Measurements from ENCODE around the gene SNRPB. TPM values are rescaled to one million over a fixed set of nuclear protein-coding genes. Genes with fewer than 3 reads are reported as not detected.

Gene SNRPB
- total and polyA plus RNA-seq, 2 of the 13 experiments (the other 11 are each of a cell fraction or from before 2014, with no cell fraction given): 473 to 844 TPM

DNA sequence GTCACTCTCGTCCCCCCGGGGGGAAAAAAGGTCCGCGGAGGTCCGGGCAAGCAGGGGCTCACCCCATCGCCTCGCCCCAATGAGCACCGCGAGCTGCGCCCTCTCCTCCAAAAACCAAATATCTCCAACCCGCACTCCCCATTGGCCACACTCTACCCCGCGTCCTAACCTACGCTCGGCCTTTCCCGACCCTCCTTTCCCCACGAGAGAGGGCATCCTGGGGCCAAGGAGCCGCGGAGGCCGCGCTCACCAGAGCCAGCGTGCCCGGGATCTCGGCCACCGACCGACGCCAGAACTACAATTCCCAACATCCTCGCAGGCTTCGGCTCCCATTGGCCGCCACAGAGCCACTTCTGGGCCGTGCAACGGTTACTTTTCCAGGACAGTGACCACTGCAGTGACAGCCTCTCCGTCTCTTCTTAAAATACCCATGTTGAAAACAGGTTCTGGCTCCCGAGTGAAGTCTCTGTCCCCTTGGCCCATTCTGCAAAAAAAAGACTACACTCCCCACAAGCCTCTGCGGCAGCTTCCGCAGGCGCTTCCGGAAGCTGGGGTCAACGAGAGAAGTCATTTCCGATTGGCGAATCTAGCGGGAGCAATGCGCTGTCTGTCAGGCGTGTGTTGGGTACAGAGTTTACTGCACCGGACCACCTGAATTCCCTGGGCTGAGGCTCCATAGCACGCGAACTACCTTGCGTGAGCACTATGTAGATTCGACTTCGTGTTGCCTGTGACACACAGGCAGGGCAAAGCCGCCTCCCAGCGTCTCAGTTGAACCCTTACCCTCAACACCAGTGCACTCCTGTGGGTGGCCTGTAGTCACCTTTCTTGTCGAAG, 38.3 kb upstream of the SNRPB start, which contains the start of gene ZNF343 (continued):
- TF ChIP-seq AHDC1 (CRISPR knock-in tag; IDR thresholded peaks at IDR 0.05; ENCODE audit: borderline replicate concordance): peak; percentile 64; the same call in 1 of the 2 replicates
- peak; percentile 77 for TF ChIP-seq ZNF563 (CRISPR knock-in tag; IDR thresholded peaks at IDR 0.05)
- TF ChIP-seq ATF4 (CRISPR knock-in tag; IDR thresholded peaks at IDR 0.05): 0 out of 4 replicates have a peak, but pooled peaks of 1 of the 2 experiments have one; percentile 16
- TF ChIP-seq, protein P1, sequence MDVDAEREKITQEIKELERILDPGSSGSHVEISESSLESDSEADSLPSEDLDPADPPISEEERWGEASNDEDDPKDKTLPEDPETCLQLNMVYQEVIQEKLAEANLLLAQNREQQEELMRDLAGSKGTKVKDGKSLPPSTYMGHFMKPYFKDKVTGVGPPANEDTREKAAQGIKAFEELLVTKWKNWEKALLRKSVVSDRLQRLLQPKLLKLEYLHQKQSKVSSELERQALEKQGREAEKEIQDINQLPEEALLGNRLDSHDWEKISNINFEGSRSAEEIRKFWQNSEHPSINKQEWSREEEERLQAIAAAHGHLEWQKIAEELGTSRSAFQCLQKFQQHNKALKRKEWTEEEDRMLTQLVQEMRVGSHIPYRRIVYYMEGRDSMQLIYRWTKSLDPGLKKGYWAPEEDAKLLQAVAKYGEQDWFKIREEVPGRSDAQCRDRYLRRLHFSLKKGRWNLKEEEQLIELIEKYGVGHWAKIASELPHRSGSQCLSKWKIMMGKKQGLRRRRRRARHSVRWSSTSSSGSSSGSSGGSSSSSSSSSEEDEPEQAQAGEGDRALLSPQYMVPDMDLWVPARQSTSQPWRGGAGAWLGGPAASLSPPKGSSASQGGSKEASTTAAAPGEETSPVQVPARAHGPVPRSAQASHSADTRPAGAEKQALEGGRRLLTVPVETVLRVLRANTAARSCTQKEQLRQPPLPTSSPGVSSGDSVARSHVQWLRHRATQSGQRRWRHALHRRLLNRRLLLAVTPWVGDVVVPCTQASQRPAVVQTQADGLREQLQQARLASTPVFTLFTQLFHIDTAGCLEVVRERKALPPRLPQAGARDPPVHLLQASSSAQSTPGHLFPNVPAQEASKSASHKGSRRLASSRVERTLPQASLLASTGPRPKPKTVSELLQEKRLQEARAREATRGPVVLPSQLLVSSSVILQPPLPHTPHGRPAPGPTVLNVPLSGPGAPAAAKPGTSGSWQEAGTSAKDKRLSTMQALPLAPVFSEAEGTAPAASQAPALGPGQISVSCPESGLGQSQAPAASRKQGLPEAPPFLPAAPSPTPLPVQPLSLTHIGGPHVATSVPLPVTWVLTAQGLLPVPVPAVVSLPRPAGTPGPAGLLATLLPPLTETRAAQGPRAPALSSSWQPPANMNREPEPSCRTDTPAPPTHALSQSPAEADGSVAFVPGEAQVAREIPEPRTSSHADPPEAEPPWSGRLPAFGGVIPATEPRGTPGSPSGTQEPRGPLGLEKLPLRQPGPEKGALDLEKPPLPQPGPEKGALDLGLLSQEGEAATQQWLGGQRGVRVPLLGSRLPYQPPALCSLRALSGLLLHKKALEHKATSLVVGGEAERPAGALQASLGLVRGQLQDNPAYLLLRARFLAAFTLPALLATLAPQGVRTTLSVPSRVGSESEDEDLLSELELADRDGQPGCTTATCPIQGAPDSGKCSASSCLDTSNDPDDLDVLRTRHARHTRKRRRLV (CRISPR knock-in tag; IDR thresholded peaks at IDR 0.05): peak; percentile 73
- TF ChIP-seq NR2C2 (CRISPR knock-in tag; IDR thresholded peaks at IDR 0.05; ENCODE audit: borderline replicate concordance): peak; percentile 100
- 0 out of 4 replicates have a peak, but pooled peaks of 1 of the 2 experiments have one; percentile 7 for TF ChIP-seq NR2F1 (CRISPR knock-in tag; IDR thresholded peaks at IDR 0.05)
- TF ChIP-seq ZNF552 (CRISPR knock-in tag; IDR thresholded peaks at IDR 0.05; ENCODE audit: borderline replicate concordance): 0 out of 2 replicates have a peak, but pooled peaks have one; percentile 76
- peak; percentile 88 for TF ChIP-seq HNF4A (CRISPR knock-in tag; IDR thresholded peaks at IDR 0.05)
- no peak for TF ChIP-seq HMGA1 (CRISPR knock-in tag; conservative IDR thresholded peaks at IDR 0.05)
- TF ChIP-seq ZNF672 (CRISPR knock-in tag; IDR thresholded peaks at IDR 0.05): no peak
- peak; percentile 18 for TF ChIP-seq ZNF747 (CRISPR knock-in tag; IDR thresholded peaks at IDR 0.05; ENCODE audit: borderline replicate concordance)
- TF ChIP-seq MIER2 (CRISPR knock-in tag; IDR thresholded peaks at IDR 0.05): peak; percentile 62; the same call in 1 of the 2 replicates
- TF ChIP-seq, protein P2, sequence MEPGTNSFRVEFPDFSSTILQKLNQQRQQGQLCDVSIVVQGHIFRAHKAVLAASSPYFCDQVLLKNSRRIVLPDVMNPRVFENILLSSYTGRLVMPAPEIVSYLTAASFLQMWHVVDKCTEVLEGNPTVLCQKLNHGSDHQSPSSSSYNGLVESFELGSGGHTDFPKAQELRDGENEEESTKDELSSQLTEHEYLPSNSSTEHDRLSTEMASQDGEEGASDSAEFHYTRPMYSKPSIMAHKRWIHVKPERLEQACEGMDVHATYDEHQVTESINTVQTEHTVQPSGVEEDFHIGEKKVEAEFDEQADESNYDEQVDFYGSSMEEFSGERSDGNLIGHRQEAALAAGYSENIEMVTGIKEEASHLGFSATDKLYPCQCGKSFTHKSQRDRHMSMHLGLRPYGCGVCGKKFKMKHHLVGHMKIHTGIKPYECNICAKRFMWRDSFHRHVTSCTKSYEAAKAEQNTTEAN (CRISPR knock-in tag; conservative IDR thresholded peaks at IDR 0.05): peak; percentile 71
- TF ChIP-seq RARA (CRISPR knock-in tag; IDR thresholded peaks at IDR 0.05): peak; percentile 24; the same call in 1 of the 2 replicates
